ENCODE measurements around the gene MX1. TPM values are rescaled to one million over a fixed set of nuclear protein-coding genes. Genes with fewer than 3 reads are reported as not detected.

The MX1 gene
- total RNA-seq, 4 donors from 2014 or later, result 10.5 to 23.8 (median 17.3) TPM

DNA sequence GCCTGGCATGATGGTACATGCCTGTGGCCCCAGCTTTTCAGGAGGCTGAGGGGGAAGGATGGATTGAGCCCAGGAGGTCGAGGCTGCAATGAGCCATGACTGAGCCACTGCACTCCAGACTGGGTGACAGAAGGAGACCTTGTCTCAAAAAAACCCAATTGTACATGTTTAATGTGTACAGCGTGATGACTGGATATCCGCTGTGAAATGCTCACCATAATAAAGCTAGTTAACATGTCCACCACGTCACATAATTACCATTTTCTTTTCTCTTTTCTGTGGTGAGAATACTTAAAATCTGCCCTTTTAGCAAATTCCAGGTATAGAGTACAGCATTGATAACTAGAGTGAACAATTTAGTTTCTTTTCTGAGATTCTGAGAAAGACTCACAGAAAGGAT, 57.9 kb downstream of the MX1 start:
- Histone ChIP-seq H3K36me3 (no peaks in the 10 kb centered on the region), H3K9me3 (no peaks in the 10 kb centered on the region), H3K4me1 (no peaks in the 10 kb centered on the region), H3K4me3 (no peak overlapping the region), H3K27ac (no peak overlapping the region), H3K27me3 (peaks cover 0 to 16% of the 10 kb centered on the region in 2 donors)
- WGBS, 2 donors, result 83 to 94% methylated on average over 4 of the region's 4 CpGs
- TF ChIP-seq POLR2A (IDR thresholded peaks at IDR 0.05) (no peak), EP300 (IDR thresholded peaks at IDR 0.05) (no peak)
- TF ChIP-seq, protein P1, sequence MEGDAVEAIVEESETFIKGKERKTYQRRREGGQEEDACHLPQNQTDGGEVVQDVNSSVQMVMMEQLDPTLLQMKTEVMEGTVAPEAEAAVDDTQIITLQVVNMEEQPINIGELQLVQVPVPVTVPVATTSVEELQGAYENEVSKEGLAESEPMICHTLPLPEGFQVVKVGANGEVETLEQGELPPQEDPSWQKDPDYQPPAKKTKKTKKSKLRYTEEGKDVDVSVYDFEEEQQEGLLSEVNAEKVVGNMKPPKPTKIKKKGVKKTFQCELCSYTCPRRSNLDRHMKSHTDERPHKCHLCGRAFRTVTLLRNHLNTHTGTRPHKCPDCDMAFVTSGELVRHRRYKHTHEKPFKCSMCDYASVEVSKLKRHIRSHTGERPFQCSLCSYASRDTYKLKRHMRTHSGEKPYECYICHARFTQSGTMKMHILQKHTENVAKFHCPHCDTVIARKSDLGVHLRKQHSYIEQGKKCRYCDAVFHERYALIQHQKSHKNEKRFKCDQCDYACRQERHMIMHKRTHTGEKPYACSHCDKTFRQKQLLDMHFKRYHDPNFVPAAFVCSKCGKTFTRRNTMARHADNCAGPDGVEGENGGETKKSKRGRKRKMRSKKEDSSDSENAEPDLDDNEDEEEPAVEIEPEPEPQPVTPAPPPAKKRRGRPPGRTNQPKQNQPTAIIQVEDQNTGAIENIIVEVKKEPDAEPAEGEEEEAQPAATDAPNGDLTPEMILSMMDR (IDR thresholded peaks at IDR 0.05), result no peak
- no peak for DNase-seq (ENCODE audit: low spot score in 2 of 2)

DNA sequence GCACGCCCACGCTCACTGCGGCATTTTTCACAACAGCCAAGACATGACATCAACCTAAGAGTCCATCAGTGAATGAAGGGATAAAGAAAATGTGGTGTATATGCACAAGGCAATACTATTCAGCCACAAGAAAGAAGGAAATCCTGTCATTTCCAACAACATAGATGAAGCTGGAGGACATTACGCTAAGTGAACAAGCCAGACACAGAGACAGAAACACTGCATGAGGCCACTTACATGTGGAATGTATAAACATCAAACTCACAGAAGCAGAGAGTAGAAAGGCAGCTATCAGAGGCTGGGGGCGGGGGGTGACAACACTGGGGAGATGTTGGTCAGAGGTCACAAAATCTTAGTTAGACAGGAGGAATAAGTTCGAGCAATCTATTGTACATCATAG, 61.0 kb downstream of the MX1 start:
- no peak for DNase-seq (ENCODE audit: low spot score in 2 of 2)
- Histone ChIP-seq H3K4me3 (no peak overlapping the region), H3K27me3 (no peaks in the 10 kb centered on the region), H3K36me3 (no peaks in the 10 kb centered on the region), H3K27ac (no peak overlapping the region), H3K4me1 (no peaks in the 10 kb centered on the region), H3K9me3 (no peaks in the 10 kb centered on the region)
- WGBS, 2 donors, result 75 to 79% methylated on average over 6 of the region's 6 CpGs
- TF ChIP-seq EP300 (IDR thresholded peaks at IDR 0.05) (no peak), POLR2A (IDR thresholded peaks at IDR 0.05) (no peak)
- TF ChIP-seq, protein P1 (IDR thresholded peaks at IDR 0.05), result no peak

DNA sequence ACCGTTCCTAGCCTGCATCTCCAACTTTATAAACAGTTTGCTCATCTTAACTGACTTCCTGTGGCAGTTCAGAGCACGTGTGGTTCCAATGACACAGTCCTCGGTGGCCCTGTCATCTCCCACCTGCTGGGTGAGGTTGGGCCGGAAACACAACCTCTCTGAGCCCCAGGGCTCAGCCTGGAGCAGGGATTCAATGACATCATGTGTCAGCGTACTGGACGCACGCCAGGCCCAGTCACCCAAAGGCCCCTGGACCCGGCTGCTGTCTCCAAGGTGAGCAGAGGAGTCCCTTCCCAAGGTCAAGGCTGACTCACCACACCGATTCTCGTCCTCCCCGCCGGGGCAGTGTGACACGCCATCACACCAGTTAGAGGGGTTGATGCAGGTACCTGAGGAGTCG, 62.0 kb downstream of the MX1 start:
- no peak for DNase-seq (ENCODE audit: low spot score in 2 of 2)
- WGBS, 2 donors, result 91 to 92% methylated on average over 12 to 14 of the region's 14 CpGs
- Histone ChIP-seq H3K27ac (no peak overlapping the region), H3K4me1 (no peaks in the 10 kb centered on the region), H3K9me3 (no peaks in the 10 kb centered on the region), H3K27me3 (no peaks in the 10 kb centered on the region), H3K36me3 (no peaks in the 10 kb centered on the region), H3K4me3 (no peak overlapping the region)
- TF ChIP-seq POLR2A (IDR thresholded peaks at IDR 0.05) (no peak), EP300 (IDR thresholded peaks at IDR 0.05) (no peak)
- TF ChIP-seq, protein P1 (IDR thresholded peaks at IDR 0.05), result no peak

DNA sequence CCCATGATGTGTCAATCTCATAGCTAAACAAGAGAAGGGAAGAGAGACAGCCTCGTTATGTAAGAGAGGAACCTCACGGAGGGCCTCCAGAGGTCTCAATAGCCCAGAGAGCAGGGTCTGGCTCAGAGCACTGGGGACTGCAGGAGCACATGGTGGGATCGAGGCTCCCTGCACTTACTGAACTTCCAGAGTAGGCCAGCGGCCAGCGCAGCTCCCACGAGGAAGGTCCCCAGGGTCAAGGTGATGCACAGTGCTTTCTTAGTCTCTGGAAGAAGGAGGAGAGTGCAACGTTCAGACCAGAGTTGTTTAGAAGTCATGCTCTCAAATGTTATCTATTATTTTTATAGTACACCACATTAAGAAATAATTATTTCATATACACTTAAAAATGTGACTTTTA, 63.3 kb downstream of the MX1 start:
- Histone ChIP-seq H3K27me3 (no peaks in the 10 kb centered on the region), H3K4me1 (no peaks in the 10 kb centered on the region), H3K27ac (no peak overlapping the region), H3K4me3 (no peak overlapping the region), H3K9me3 (no peaks in the 10 kb centered on the region), H3K36me3 (no peaks in the 10 kb centered on the region)
- TF ChIP-seq EP300 (IDR thresholded peaks at IDR 0.05) (no peak), POLR2A (IDR thresholded peaks at IDR 0.05) (no peak)
- TF ChIP-seq, protein P1 (IDR thresholded peaks at IDR 0.05), result no peak
- no peak for DNase-seq (ENCODE audit: low spot score in 2 of 2)
- 45 to 61% methylated on average over 7 of the region's 7 CpGs for WGBS, 2 donors

GRCh38 chr21:41490330-41490729, 64.3 kb downstream of the MX1 start:
- no peaks in the 10 kb centered on the region for H3K36me3 ChIP-seq

More at GRCh38 chr21:41490330-41490729, 64.3 kb downstream of the MX1 start:
- no peaks in the 10 kb centered on the region for H3K27me3 ChIP-seq
- no peaks in the 10 kb centered on the region for H3K4me1 ChIP-seq
- no peak for DNase-seq (ENCODE audit: low spot score in 2 of 2)
- H3K9me3 ChIP-seq, result no peaks in the 10 kb centered on the region
- H3K4me3 ChIP-seq, result no peak overlapping the region
- 70 to 77% methylated on average over 4 of the region's 4 CpGs for WGBS, 2 donors
- no peak overlapping the region for H3K27ac ChIP-seq
- TF ChIP-seq, protein P1 (IDR thresholded peaks at IDR 0.05), result no peak
- TF ChIP-seq EP300 (IDR thresholded peaks at IDR 0.05), result no peak
- no peak for TF ChIP-seq POLR2A (IDR thresholded peaks at IDR 0.05)

Data from tibial nerve (tissue), 4 donors.